SIG-M5 treated with dmso at 0.1 percent for 504 hours (cell line): ENCODE data around the gene RPS27L.

Experiments used
- DNase-seq: peaks from one replicate; lab custom pipeline; 2025; ENCODE audit not compliant: unreplicated experiment; lab: John Stamatoyannopoulos, UW

The RPS27L gene

GRCh38 chr15:63145426-63145825 lies 11.9 kb downstream of the RPS27L start:
- no peak for DNase-seq

GRCh38 chr15:63140936-63141335 lies 16.3 kb downstream of the RPS27L start:
- DNase-seq, result no peak

GRCh38 chr15:63136742-63137141 lies 20.5 kb downstream of the RPS27L start:
- no peak for DNase-seq

GRCh38 chr15:63135804-63136203 lies 21.5 kb downstream of the RPS27L start:
- DNase-seq, result no peak

DNA sequence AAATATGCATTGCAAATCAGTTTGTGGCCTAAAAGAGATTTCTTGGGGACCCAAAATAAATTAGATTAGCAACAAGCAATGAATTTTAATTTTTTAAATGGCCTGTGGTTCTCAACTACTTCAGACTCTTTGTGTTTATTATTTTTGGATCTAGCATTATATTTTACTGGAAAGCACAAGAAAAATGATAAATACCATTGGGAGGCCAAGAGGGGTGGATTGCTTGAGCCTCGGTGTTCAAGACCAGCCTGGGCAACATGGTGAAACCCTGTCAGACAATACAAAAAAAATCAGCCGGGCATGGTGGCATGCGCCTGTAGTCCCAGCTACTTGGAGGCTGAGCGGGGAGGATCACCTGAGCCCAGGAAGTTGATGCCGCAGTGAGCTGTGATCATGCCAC lies 22.0 kb downstream of the RPS27L start:
- no peak for DNase-seq

- DNase-seq, result no peak
Observed at GRCh38 chr15:63134245-63134985, 22.9 kb downstream of the RPS27L start.

GRCh38 chr15:63133786-63134185 lies 23.5 kb downstream of the RPS27L start:
- no peak for DNase-seq

- DNase-seq, result no peak
Observed at GRCh38 chr15:63126726-63127125, 30.6 kb downstream of the RPS27L start.

DNA sequence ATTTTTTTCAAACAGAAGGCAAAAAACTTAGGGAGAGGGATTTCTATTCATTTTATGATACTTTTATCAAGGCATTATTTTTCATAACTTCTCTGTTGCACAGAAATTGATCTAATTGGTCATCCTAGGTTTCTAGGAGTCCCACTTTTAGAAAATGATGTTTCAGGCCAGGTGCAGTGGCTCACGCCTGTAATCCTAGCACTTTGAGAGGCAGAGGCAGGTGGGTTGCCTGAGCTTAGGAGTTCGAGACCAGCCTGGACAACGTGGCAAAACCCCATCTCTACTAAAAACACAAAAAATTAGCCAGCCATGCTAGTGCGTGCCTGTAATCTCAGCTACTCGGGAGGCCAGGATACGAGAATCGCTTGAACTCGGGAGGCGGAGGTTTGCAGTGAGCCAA lies 32.8 kb downstream of the RPS27L start:
- DNase-seq, result no peak

DNA sequence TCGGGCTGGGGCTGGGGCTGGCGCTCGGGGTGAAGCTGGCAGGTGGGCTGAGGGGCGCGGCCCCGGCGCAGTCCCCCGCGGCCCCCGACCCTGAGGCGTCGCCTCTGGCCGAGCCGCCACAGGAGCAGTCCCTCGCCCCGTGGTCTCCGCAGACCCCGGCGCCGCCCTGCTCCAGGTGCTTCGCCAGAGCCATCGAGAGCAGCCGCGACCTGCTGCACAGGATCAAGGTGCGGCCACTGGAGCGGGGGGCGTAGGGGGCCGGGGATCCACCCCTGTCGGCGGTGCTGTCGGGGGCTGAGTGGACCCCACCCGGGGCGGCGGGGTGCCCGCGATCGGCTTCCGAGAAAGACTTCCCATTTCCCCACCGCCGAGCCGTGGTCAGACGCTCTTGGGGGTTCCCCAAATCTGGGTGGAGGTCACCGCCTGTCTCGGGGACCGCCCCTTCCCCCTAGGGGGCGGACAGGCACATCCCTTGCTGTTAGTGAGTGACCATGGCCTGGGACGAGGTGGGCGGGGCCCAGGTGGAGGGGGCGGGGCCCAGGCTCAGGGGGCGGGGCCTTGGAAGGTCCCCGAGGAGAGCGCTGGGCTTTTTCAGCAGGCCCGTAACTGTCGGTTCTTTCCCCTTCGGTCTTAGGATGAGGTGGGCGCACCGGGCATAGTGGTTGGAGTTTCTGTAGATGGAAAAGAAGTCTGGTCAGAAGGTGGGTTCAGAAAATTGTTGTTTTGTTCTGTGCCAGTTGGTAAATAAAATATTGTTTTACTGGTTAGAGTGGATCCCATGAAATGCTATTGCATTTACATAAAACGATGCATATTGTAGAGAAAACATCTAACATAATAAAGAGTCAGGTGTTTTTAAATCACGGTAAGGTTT lies 35.0 kb downstream of the RPS27L start:
- peak; percentile 70 for DNase-seq

- peak; percentile 81 for DNase-seq
Observed at GRCh38 chr15:63121382-63122001, 35.8 kb downstream of the RPS27L start, which contains the start of gene LACTB. TSS of gene LACTB (plus strand) at chr15:63121861. CDS start at chr15:63121872, 11 bp downstream.

GRCh38 chr15:63118854-63119253 lies 38.4 kb downstream of the RPS27L start:
- DNase-seq, result no peak

GRCh38 chr15:63114465-63114864 lies 42.8 kb downstream of the RPS27L start:
- no peak for DNase-seq

DNA sequence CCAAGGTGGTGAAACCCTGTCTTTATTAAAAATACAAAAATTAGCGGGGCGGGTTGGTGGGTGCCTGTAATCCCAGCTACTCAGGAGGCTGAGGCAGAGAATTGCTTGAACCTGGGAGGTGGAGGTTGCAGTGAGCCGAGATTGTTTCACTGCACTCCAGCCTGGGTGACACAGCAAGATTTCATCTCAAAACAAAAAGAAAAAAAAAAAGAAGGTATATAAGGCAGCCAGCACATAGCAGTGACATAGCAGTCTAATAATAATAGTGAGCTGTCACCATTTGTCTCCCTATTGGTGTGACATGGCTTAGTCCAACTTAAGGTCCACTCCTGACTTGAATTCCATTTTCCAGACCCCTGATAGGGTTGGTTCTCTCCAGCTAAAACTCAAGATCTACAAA lies 44.4 kb downstream of the RPS27L start:
- no peak for DNase-seq

- DNase-seq, result no peak
Observed at GRCh38 chr15:63111481-63111880, 45.8 kb downstream of the RPS27L start.

- no peak for DNase-seq
Observed at GRCh38 chr15:63110428-63111026, 46.8 kb downstream of the RPS27L start.

GRCh38 chr15:63109920-63110319 lies 47.4 kb downstream of the RPS27L start:
- no peak for DNase-seq

GRCh38 chr15:63109498-63109897 lies 47.8 kb downstream of the RPS27L start:
- DNase-seq, result no peak

GRCh38 chr15:63107895-63108546 lies 49.3 kb downstream of the RPS27L start:
- peak; percentile 50 for DNase-seq

GRCh38 chr15:63105354-63105753 lies 51.9 kb downstream of the RPS27L start:
- peak; percentile 54 for DNase-seq

DNA sequence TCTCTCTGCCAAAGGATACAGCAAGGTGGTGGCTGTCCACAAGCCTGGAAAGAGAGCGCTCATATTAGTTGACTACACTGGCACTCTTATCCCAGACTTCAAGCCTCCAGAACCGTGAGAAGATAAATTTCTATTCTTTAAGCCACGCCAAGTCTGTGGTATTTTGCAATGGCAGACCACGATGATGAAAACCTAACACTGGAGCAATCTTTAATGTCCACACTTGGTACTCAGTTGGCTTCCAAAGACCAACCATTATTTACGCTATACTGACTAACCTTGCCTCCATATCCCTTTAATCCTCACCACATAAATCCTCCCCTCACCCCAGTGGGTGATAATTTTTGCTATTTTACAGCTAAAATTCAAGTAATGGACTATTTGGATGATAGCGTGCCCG lies 52.5 kb downstream of the RPS27L start:
- peak; percentile 81 for DNase-seq
